HepG2 (cell line): ENCODE data around the gene N4BP2. TPM values are rescaled to one million over a fixed set of nuclear protein-coding genes. Genes with fewer than 3 reads are reported as not detected.

Experiments
- ELF4 ChIP-seq: sonication (generic); formaldehyde crosslinking; IDR thresholded peaks from 2 replicates; pipeline ENCODE4 v1.5.0; 2020; ENCODE audit warnings: missing genetic modification reagents, mild to moderate bottlenecking, moderate library complexity, borderline replicate concordance
- ELK4 ChIP-seq: sonication (generic); formaldehyde crosslinking; IDR thresholded peaks from 2 replicates; pipeline ENCODE4 v1.9.0; 2021; ENCODE audit warnings: missing genetic modification reagents, borderline replicate concordance
- KAT7 ChIP-seq: IDR thresholded peaks from 2 replicates; pipeline ENCODE4 v1.6.1; 2018; ENCODE audit warnings: borderline replicate concordance, missing compliant biosample characterization
- LCORL ChIP-seq, 2 experiments: fragments of 450-650 bp in 1 of 2; sonication (generic) in 1 of 2; formaldehyde crosslinking in 1 of 2; IDR thresholded peaks; 2 replicates each; pipeline versions ENCODE4 v1.5.0 to v1.6.1; 2017 to 2020; ENCODE audit warnings: antibody characterized with exemption in 1 of 2, missing genetic modification reagents in 1 of 2
- MED1 ChIP-seq: sonication (generic); formaldehyde crosslinking; IDR thresholded peaks from 2 replicates; pipeline ENCODE4 v1.4.0; 2020; ENCODE audit warnings: missing genetic modification reagents
- NR2F2 ChIP-seq: IDR thresholded peaks from 2 replicates; pipeline ENCODE4 v1.6.1; 2012; ENCODE audit warnings: low read depth, inconsistent platforms, borderline replicate concordance
- PPARG ChIP-seq: conservative IDR thresholded peaks from 2 replicates; pipeline ENCODE4 v1.6.1; 2016; ENCODE audit warnings: missing biosample characterization, missing genetic modification reagents
- SALL2 ChIP-seq: sonication (generic); formaldehyde crosslinking; IDR thresholded peaks from 2 replicates; pipeline ENCODE4 v1.8.1; 2023; ENCODE audit warnings: mild to moderate bottlenecking, missing genetic modification reagents, inconsistent platforms
- SKIL ChIP-seq: sonication (generic); formaldehyde crosslinking; IDR thresholded peaks from 2 replicates; pipeline ENCODE4 v1.8.0; 2022; ENCODE audit warnings: missing genetic modification reagents, mild to moderate bottlenecking, moderate library complexity, borderline replicate concordance
- SYNCRIP ChIP-seq: fragments of 200-400 bp; formaldehyde crosslinking; IDR thresholded peaks from 2 replicates; pipeline ENCODE4 v1.6.1; 2018; ENCODE audit warnings: mild to moderate bottlenecking, low read depth, low read length; ENCODE audit not compliant: insufficient read depth
- TOPORS ChIP-seq: sonication (generic); formaldehyde crosslinking; IDR thresholded peaks from 2 replicates; pipeline ENCODE4 v1.8.0; 2023; ENCODE audit warnings: mild to moderate bottlenecking, missing genetic modification reagents
- ZNF142 ChIP-seq: sonication (generic); formaldehyde crosslinking; IDR thresholded peaks from 2 replicates; pipeline ENCODE4 v1.4.0; 2020; ENCODE audit warnings: missing genetic modification reagents
- ZNF580 ChIP-seq: IDR thresholded peaks from 2 replicates; pipeline ENCODE4 v1.6.1; 2016; ENCODE audit warnings: low read depth, borderline replicate concordance
- ZNF75D ChIP-seq: sonication (generic); formaldehyde crosslinking; IDR thresholded peaks from 2 replicates; pipeline ENCODE4 v1.8.1; 2023; ENCODE audit warnings: missing genetic modification reagents, mild to moderate bottlenecking, borderline replicate concordance
- ZNF891 ChIP-seq: sonication (generic); formaldehyde crosslinking; IDR thresholded peaks from 2 replicates; pipeline ENCODE4 v1.5.0; 2020; ENCODE audit warnings: mild to moderate bottlenecking, missing genetic modification reagents
- polyA plus RNA-seq, 8 experiments: library from polyadenylated mRNA; depleted of rRNA in 3 of 8; stranded (reverse) in 7 of 8; unstranded in 1 of 8; fragments of >200 nt; fragmentation: Illumina TruSeq in 4 of 8; extraction: Trizol in 4 of 8; gene quantifications; 2 replicates each; pipeline versions ENCODE4 v1.2.1 to v1.2.3, GENCODE V29; 2011 to 2016; ENCODE audit warnings: low read depth in 4 of 8, missing spikeins in 1 of 8, mixed read lengths in 1 of 8; ENCODE audit not compliant: insufficient read depth in 1 of 8
- total RNA-seq, 5 experiments: library from RNA; depleted of rRNA; stranded (reverse); fragments of >200 nt; fragmentation: Illumina TruSeq; extraction: Trizol; gene quantifications; 2 replicates each; pipeline ENCODE4 v1.2.3, GENCODE V29; 2016; ENCODE audit warnings: low read depth in 1 of 5

N4BP2 gene
- total and polyA plus RNA-seq, 2 of the 13 experiments (the other 11 are each of a cell fraction or from before 2014, with no cell fraction given), result 5.6 to 12.9 TPM

GRCh38 chr4:40056716-40057585, at the start of gene N4BP2 (continued):
- TF ChIP-seq ZNF142 (CRISPR knock-in tag) (peak; percentile 81; the same call in 1 of the 2 replicates), SKIL (peak; percentile 68; the same call in 1 of the 2 replicates), ELF4 (CRISPR knock-in tag) (no peak), TOPORS (peak; percentile 90), ZNF75D (CRISPR knock-in tag) (no peak), KAT7 (CRISPR knock-in tag) (peak; percentile 92; the same call in 1 of the 2 replicates), PPARG (CRISPR knock-in tag) (peak; percentile 58; the same call in 1 of the 2 replicates), SALL2 (CRISPR knock-in tag) (peak; percentile 95), LCORL (IDR thresholded peaks at IDR 0.05) (no peak), LCORL (CRISPR knock-in tag; IDR thresholded peaks at IDR 0.05) (peak; percentile 69; the same call in 1 of the 2 replicates), NR2F2 (peak; percentile 57; the same call in 1 of the 2 replicates), ZNF891 (CRISPR knock-in tag) (peak; percentile 32), SYNCRIP (no peak), MED1 (peak; percentile 10; the same call in 1 of the 2 replicates), ZNF580 (peak; percentile 64; the same call in 1 of the 2 replicates), ELK4 (CRISPR knock-in tag) (no peak)
